Measurements from ENCODE around the gene AK5.
"Not testable (repeated sequence)": the region's sequence is repeated elsewhere in the genome, so short reads cannot be mapped to it uniquely, and the experiment has no call there.

Gene AK5

DNA sequence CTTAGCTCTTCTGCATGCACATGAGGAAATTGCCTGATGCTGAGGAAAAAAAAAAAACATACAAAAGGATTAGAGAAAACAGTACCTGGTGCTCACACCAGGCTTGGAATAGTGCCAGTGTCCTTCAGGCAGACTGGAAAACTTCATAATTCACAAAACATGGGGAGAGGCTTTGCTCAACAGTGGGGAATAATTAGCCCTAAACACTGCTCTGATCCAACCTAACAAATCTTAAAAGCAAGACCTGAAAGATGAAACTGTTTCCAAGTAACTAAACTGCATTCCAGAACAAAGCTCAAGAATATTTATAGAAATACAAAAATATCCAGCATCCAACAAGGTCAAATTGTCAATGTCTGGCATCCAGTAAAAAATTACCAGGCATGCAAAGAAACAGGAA, 124.8 kb downstream of the AK5 start:
- DNase-seq = no peak

DNA sequence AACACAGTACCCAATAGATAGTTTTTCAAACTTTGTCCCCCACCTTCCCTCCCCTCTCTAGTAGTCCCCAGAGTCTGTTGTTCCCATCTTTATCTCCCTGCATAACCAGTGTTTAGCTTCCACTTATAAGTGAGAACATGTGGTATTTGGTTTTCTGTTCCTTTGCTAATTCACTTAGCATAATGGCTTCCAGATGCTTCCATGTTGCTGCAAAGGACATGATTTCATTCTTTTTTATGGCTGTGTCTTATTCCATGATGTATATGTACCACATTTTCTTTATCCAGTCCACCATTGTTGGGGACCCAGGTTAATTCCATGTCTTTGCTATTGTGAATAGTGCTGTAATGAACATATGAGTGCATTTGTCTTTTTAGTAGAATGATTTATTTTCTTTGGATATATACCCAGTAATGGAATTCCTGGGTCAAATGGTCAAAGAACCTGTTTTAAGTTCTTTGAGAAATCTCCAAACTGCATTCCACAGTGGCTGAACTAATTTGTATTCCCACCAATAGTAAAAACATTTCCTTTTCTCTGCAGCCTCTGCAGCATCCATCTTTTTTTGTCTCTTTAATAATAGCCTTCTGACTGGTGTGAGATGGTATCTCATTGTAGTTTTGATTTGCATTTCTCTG, 126.0 kb downstream of the AK5 start:
- DNase-seq = no peak

DNA sequence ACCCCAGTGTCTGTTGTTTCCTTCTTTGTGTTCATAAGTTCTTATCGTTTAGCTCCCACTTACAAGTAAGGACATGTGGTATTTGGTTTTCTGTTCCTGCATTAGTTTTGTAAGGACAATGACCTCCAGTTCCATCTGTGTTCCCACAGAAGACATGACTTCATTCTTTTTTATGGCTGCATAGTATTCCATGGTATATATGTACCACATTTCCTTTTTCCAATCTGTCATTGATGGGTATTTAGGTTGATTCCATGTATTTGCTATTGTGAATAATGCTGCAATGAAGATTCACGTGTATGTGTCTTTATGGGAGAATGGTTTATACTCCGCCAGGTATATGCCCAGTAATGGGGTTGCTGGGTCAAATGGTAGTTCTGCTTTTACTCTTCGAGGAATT, 127.1 kb downstream of the AK5 start:
- DNase-seq = not testable (repeated sequence)

DNA sequence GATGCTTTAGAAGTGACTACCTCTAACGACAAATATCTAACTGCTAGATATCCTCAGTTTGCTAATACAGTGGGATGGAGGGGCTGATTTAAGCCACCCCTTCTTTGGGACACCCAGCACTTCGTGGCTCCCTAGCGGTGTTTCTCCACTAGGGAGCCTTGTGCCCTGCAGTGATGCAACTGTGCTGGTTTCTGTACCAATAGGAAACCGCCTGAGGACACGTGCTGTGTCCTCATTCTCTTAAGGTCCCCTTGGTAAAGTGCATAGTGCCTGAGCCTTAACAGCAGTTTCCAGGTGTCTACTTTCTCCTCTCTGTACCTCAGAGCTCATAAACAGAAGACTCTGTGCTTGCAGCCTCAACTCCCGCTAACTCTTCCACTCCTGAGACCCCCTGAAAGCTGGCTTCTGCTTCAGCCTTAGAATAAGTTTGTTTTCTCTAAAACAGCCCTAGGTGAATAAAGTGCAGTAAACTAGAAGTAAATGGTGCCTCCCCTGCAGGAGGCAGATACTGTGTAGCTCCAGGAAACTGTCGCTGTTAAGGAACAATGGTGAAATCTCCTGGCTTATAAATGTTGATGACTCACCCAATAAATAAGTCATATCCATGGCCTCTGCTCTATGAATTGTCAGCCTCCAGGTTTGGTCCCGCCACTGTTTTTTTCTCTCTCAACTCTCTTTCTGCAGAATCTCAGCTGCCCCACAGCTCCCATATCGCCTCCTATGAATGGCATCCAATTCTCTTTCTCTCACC, 130.4 kb downstream of the AK5 start:
- no peak for DNase-seq

DNA sequence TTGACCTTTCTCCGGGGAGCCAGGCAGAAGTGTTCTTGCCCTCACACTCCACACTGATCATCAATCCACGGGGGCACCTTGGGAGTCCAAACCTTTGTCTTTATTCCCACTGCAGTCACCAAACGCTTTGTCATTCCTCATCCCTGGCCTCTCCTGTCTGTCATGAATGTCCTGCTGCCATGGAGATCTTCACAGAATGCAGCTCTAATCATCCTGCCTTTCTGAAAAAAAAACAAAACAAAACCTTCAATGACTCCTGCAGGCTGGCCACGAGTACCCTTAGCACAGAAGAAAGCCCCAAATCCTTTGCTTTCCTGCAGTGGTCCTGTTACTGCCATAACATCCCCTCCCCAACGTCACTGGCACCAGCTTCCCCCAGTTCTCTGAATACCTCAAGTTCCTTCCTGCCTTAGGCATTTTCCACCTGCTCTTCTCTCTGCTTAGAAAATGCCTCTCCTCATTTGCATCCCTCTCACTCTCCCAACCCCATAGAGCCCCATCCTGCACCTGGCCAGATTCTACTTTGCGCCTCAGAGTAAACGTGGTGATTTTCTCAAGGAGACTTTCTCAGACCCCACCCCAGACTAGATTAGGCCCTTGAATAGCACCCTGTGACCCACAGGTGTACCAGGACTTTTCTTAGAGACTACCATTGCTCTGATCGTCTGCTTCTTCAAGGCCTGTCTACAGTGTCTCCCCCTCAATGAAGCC, 131.2 kb downstream of the AK5 start:
- no peak for DNase-seq

DNA sequence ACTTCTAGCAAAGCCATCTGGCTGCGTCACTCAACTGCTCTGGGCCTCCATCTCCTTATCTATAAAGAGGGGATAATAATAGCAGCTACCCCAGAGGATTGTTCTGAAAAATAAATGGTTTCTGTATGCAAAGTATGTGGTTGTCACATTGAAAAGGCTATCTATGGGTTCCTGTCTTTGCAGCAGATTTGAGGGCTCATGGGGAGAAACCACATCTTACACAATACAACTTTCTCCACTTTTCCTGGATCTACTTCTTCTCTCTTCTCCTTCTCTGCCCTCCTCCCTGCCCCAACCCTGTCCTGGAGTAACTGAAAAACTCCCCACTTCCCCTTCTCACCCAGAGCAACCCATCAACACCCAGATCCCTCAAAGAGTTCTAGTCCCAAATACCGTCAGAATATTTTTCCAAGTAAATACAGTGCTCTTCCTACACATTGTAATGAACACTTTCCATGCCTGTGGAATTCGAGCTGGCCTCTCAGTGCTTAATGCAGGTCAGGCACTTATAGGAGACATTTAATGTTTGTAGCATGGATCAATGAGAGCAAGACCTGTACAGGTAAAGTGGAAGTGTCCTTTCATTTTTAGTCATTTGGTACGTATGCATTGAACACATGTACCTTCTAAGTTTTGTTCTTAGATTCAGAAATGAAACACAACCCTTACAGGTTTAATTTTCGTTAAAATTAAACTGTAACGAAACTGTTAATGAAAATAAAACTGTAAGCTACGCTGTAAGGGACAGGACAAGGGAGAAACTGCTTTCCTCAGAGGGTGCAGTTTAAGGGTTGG, 131.9 kb downstream of the AK5 start:
- DNase-seq = no peak

DNA sequence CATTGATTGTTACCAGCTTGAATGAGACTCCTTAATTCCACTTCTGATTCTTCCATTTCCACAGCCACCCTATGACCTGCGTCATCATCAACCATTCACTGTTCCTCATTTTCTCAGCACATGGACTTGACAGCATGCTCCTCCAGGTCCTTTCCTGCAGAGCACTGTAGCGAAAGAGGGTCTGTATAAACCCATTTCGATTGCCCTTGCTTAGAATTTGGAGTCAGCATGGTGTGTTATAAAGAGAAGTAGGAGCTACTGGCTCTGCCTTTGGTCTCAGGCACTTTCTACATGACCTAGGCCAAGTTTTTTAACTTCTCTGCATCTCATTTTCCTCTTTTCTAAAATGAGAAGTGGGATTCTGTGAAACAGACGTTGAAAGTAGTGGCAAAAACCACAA, 133.8 kb downstream of the AK5 start:
- no peak for DNase-seq

DNA sequence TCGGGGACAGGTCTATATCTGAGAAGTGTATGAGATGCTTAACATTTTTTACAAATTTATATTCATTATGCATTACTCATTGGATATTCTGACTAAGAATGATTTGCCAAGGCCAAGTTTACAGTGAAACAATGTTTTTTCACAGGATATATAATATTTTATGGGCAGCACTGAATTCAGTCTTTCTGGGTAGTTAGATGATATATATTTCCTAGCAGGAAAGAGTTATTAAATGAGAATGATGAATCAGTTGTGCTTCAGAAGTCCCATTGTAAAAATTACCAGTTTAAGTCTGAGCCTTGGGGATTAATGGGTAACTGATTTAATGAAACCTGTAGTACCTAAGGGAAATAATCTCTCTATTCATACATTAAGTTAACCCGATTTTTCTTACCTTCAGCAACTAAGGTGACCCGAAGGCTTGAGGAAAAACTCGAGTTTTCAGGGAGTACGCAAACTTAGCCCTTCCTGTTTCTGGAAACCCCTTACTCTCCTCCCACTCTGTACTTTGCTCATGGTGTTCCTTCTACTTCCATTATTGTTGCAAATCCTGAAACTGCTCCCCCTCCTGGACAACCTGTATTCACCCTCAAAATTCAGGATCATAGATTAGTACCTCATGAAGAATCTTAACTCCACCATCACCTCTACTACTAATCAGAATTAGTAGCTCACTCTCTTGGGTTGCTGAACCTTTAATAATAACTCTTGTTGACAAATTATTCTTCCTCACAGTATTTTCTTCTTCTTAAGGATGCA, 135.1 kb downstream of the AK5 start:
- DNase-seq = no peak

DNA sequence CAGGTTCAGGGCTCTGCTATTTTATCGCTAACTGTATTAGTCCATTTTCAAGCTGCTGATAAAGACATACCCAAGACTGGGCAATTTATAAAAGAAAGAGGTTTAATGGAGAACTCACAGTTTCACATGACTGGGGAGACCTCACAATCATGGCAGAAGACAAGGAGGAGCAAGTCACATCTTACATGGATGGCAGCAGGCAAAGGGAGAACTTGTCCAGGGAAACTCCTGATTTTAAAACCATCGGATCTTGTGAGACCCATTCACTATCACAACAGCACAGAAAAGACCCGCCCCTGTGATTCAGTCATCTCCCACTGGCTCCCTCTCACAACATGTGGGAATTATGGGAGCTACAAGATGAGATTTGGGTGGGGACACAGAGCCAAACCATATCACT, 136.2 kb downstream of the AK5 start:
- DNase-seq = not testable (repeated sequence)

DNA sequence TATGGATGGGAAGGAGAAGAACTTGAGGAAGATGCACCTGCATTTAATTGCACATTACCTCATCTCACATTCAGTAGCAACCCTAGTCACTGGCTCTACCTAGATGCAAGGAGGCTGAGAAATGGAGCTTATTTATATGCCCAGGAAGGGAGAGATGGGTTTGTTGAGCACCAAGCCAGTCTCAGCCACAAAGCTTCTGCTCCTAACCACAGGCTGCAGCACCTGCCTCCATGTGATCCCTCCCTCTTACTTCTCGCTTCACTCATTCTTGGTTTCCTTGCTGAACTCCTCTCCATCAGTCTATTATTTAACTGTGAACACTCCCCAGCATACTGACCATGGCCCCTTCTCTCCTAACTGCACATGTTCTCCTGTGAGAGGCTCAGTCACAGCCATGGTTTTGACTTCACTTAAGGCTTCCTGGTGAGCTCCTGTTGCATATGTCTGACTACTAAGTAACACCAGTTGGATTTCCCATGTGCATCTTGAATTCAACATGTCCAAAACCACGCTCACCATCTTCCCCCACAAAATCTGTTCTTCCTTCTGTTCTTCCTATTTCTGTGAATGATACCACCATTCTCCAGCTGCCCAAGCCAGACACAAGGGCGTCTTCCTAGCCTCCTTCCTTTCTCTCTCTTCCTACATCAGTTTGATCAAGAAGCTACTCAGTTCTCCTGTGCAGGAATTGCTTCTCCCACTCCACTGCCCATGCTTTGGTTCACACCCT, 139.8 kb downstream of the AK5 start:
- no peak for DNase-seq

DNA sequence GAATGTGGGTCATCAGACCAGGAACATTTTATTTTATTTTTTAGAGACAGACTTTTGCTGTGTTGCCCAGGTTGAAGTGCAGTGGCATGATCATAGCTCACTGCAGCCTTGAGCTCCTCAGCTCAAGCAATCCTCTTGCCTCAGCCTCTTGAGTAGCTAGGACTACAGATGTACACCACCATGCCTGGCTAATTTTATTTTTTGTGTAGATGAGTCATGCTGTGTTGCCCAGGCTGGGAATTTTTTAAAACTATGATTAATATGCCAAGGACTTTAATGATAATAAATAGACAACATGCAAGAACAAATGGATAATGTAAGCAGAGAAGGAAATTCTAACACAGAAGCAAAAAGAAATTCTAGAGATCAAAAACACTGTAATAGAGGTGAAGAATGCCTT, 142.4 kb downstream of the AK5 start:
- no peak for DNase-seq

DNA sequence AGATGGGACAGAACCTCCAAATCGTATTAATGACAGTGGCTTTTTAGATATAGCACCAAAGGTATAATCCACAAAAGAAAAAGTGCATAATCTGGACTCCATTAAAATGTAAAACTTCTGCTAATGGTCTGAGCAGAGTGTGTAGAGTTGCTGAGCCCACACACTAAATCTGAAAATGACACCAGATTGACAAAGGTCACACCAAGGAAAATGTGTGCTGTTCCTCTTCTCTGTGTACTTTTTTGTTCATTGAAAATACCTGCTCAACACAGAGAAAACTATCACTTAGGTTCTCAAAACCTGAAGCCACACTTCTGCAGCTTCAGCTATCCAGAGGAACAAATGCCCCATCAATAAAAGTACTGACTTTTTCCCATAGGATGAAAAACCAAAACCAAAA, 146.2 kb downstream of the AK5 start:
- no peak for DNase-seq

DNA sequence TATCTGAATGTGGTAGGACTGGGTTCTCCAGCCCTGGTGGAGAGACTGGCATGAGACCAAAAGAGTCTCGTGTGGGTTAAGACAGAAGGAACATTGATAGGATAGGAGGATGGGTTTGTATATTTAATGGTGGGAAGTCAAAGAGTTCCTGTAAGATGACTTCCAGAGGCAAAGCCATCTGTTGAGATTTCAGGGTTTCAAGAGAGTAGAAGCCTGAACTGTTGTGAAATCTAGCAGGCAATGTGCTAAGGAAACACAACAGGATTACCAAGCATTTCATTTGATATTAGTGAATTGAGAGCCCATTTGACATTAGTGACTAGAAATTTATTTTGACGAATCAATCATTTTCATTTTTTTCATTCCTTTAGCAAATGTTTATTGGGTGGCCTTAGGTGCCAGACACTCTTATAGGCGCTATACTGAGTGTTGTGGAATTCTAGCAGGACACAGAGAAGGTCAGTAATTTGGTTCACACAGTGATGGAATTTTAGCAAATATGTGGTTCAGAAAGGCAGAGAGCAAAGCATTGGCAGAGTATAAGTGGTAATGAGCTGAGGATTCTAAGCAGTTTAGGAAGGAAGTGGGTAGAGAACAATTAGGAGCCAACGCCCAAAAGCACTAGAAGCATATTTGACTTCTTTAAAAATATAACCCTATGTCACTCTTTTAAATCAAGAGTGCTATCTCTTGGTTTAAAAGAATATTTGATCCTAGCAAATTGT, 149.3 kb downstream of the AK5 start:
- no peak for DNase-seq

DNA sequence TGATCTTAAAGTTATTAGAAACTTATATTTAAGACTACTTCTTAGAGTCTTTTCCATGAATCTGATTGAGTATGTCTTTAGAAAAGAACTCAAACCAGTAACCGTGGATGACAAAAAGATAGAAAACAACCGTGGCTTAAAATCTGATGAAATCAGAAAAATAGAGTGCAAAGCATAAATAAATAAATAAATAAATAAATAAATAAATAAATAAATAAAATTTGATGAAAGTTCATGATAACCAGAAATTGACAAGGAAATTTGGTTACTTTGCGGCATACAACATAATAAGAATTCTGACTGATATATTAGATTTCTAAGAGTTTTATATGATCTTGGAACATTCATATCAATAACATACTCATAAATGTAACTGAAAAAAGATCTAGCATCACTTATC, 152.1 kb downstream of the AK5 start:
- DNase-seq = no peak

DNA sequence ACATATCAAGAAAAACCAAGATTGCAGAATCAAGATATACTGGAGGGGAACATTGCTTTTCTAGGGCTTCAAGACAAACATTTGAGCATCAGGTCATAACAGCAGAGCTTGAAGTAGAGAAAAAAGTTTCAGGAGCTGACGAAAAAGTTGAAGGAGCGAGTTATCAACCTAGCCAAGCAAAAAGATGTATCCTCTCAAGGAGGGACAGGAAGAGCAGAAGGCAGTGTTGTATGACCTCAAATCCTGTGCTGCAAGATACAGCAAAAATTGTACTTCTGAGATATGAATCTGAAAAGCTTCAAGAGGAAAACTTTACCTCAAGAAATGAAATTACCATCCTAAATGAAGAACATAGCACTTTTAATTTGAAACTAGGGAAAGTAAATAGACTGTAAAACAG, 153.1 kb downstream of the AK5 start:
- no peak for DNase-seq

DNA sequence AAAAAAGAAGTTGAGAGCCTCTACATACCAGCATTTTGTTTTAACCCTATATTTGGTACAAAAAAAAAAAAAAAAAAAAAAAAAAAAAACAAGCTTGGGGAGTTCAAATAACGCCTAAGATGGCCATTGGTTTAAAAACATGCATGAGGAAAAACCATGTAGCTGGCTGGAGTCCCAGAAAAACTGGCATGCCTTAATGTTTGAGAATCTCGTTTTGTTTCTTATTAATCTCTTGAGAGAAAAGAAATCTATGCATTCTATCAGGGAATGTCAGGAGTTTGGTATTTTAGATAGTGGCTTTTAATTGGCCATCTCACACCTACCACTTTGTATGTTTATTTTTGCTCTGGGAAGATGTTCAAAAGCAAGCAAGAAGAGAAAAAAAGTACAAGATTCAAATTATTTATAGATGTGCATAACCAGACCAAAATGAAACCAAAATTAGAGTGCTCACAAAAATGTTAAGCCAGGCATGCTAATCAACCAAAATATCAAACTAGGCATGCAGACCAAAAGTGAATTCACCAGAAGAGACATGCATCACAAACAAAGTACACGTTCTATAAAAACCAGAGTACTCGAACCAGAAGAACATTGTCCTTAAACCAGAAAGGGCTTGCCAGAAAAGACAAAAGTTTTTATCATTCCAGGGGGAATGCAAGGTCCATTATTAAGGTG, 156.6 kb downstream of the AK5 start:
- no peak for DNase-seq

DNA sequence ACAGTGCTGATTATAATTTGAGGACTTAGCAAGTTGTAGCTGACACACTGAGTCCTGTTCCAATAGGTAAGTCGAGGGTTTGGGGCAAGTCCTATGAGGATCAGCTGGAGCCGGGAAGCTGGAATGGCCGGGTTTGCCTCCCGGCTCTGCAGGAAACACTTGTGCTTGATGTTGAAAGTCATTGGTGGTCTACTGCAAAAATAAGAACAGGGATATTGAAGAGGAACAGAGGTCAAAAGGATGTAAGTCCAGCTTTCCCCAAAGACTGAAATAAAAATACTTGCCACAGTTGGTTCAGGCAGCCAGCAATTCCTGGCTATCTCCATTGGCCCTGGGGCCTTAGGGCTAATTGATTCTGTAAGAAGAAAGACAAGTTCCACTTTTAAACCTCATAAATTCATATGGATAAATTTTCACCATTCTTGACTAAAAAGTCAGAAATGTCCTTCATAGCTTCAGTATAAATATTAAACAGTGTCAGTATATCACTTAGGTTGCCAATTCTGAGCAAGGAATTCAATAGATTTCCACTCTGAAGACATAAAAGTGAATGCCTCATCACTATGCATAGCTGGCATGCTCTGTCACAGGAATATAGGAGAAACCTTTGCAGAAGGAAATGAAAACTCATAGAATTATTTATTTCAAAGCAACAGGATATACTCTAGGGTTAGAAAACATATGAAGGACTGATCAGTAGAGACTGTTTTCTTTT, 165.2 kb downstream of the AK5 start:
- DNase-seq = no peak

DNA sequence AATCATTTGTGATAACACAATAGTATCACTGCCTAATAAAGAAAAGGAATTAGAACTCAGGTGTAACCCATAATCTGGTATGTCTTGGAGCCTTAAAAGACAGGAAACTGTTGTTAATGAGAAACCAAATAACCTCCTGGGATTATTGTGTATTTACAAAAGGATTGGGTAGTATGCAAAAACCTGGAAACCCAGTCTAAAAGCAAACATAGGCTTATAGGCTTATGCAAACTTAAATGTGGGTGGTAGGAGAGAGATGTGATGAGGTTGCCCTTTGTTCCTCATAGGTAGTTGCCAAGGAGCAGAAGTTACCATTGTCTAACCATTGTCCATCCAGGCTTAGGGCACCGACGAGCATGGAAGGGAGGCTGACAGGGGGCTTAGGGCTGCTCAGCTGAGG, 165.8 kb downstream of the AK5 start:
- DNase-seq = no peak

DNA sequence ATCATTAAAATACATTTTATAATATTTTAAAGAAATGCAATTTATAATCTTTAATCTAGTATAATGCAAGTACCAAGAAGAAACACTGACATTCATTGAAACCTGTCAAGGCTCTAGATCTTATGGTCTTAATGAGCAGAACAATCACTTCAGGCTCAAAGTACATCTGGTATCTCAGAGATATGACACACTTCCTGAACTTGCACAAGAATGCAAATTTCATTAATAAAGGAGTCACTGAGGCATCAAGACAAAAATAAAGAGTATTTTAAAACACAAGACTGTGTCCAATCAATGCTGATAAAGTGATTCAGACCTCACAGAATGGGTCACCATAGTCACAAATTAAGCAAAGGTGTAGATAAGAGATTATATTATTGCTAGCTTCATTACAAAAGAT, 178.1 kb downstream of the AK5 start:
- DNase-seq = no peak

DNA sequence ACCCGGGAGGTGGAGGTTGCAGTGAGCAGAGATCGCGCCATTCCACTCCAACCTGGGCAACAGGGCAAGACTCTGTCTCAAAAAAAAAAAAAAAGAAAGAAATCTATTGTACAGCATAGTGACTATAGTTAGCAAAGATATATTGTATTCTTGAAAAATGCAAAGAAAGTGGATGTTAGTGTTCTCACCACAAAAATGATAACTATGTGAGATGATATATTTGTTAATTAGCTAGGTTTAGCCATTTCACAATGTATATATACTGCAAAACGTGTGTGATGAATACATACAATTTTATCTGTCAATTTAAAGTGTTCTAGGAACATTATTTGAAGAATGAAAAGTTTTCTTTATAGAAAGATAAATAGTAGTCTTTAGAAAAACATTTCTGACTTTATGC, 179.9 kb downstream of the AK5 start:
- DNase-seq = no peak

Measured in NK-92 treated with Interleukin-12 subunit alpha and Interleukin-12 subunit beta, amount 100 ng/mL, for 24 hours (cell line).